ENCODE results near the gene QRICH1. TPM values are rescaled to one million over a fixed set of nuclear protein-coding genes. Genes with fewer than 3 reads are reported as not detected.
A peak's percentile ranks its signal among the peaks of the same experiment; 100 is the strongest.

QRICH1 gene
- total and polyA plus RNA-seq, 12 donors = 46.2 to 101 (median 78.9) TPM

- H3K36me3 ChIP-seq (replicated peaks in 1 of 2) = peaks cover 0 to 14% of the 10 kb centered on the region in 2 donors
- H3K4me1 ChIP-seq (replicated peaks in 1 of 2) = peaks cover 11 to 28% of the 10 kb centered on the region in 2 donors
- no peaks in the 10 kb centered on the region for H3K27me3 ChIP-seq
- TF ChIP-seq, protein P1, sequence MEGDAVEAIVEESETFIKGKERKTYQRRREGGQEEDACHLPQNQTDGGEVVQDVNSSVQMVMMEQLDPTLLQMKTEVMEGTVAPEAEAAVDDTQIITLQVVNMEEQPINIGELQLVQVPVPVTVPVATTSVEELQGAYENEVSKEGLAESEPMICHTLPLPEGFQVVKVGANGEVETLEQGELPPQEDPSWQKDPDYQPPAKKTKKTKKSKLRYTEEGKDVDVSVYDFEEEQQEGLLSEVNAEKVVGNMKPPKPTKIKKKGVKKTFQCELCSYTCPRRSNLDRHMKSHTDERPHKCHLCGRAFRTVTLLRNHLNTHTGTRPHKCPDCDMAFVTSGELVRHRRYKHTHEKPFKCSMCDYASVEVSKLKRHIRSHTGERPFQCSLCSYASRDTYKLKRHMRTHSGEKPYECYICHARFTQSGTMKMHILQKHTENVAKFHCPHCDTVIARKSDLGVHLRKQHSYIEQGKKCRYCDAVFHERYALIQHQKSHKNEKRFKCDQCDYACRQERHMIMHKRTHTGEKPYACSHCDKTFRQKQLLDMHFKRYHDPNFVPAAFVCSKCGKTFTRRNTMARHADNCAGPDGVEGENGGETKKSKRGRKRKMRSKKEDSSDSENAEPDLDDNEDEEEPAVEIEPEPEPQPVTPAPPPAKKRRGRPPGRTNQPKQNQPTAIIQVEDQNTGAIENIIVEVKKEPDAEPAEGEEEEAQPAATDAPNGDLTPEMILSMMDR (IDR thresholded peaks at IDR 0.05) = peak in 1 of 6 experiments; percentile 1
- no peak for TF ChIP-seq POLR2A (IDR thresholded peaks at IDR 0.05)
- WGBS, 4 donors = 32 to 42% (median 37%) methylated on average over 3 of the region's 3 CpGs
- H3K27ac ChIP-seq = peak overlapping the region in 3 of 5 donors; percentile 54 to 96 (median 83)
- intact Hi-C loops (cut with DNase I) = no loop called here
- H3K9me3 ChIP-seq (replicated peaks in 1 of 3) = no peaks in the 10 kb centered on the region
- H3K4me3 ChIP-seq = no peak overlapping the region
- peak in 2 of 7 donors; percentile 25 to 40 for DNase-seq
Measured at GRCh38 chr3:49134471-49135265, 40.8 kb upstream of the QRICH1 start.

DNA sequence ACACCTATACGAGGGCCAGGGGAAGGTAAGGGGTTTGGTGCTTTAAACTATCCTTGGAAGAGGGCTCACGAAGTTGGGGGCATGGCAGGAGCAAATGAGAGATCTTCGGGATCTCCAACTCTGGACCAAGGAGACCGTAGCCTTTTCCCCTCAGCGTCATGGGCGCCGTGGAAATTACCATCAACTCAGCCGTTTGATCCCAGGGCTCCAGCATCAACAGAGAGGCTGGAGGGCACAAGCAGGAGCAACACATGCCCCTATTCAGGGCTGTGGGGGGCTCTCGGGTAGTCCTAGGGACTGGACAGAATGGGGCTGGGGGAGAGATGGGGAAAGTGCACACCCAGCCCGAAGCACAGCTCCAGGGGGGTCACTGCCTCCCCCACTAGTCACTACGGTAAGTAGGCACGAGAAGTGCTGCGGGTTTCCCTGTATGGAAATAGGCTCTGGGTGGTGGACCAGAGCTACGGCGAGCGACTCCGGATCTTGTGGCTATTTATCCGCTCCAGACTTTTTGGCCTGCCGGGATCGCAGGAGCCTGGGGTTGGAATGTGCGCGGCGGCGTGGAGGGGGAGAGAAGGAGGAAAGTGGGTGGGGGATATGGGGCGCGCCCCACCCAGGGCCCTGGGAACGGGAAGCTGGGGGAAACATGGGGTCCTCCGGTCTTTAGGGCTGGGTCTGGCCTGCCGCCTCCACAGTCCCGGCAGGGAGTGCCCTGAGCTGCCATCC, 39.5 kb upstream of the QRICH1 start:
- intact Hi-C loops (cut with DNase I) = no loop called here
- Histone ChIP-seq H3K4me1 (replicated peaks in 1 of 2) (peaks cover 11 to 28% of the 10 kb centered on the region in 2 donors), H3K27me3 (no peaks in the 10 kb centered on the region), H3K9me3 (replicated peaks in 1 of 3) (no peaks in the 10 kb centered on the region), H3K36me3 (replicated peaks in 1 of 2) (peaks cover 0 to 27% of the 10 kb centered on the region in 2 donors), H3K27ac (peak overlapping the region; percentile 75 to 96 (median 83)), H3K4me3 (peak overlapping the region in 3 of 4 donors; percentile 59 to 92 (median 65))
- WGBS, 4 donors = 1 to 3% (median 2%) methylated on average over 21 to 30 of the region's 30 CpGs
- TF ChIP-seq, protein P1 (IDR thresholded peaks at IDR 0.05) = no peak
- TF ChIP-seq POLR2A (IDR thresholded peaks at IDR 0.05) = peak; percentile 37 to 59
- DNase-seq = peak; percentile 82 to 92 (median 88)

DNA sequence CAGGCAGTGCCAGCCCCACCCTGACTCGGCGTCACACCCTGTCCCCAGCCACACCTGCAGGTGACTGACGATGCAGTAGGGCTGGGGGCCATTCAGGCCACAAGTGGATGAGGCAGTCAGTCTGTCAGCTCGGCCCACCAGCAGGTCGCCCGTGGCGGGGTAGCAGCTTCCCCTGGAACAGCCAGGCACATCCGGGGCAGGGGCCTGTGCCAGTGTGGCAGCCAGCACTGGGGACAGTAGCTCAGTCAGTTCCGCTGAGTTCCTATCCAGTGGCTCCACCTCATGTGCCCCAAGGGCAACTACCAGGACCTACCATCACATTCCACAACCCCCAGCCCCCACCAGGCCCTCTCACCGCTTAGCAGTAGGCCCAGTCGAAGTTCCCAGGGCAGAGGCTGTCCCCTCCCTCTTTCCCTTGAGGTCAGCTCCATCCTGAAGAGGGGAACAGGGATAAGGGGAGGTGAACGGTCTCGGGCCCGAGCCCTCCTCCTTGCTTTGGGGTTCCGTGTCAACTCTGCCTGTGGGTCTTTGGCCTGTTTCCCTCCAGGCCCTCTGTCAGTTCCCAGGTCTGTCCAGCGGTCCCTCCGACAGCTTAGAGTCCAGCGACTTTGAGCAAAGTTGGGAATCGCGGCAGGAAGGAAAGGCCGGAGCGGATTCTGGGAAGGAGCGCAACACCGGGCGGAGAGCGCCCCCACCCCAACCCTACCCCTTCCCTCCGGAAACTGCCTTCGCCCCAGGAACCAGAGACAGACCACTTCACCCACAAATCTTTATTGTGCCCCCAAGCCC, 38.8 kb upstream of the QRICH1 start, which contains the start of gene LAMB2:
LAMB2 (minus strand) TSS at position 614 of the 789 bp plus-strand sequence; CDS start at position 431, 183 bp downstream.
- peak; percentile 77 to 87 (median 83) for DNase-seq
- Histone ChIP-seq H3K27me3 (no peaks in the 10 kb centered on the region), H3K4me3 (peak within 1 kb of the TSS; percentile 11 to 92 (median 62)), H3K36me3 (replicated peaks in 1 of 2) (peaks cover 0 to 34% of the 10 kb centered on the region in 2 donors), H3K9me3 (replicated peaks in 1 of 3) (no peaks in the 10 kb centered on the region), H3K27ac (peak within 1 kb of the TSS; percentile 75 to 96 (median 83)), H3K4me1 (replicated peaks in 1 of 2) (peaks cover 11 to 28% of the 10 kb centered on the region in 2 donors)
- 0 to 10% (median 4%) methylated on average over 7 to 28 of the region's 28 CpGs for WGBS, 4 donors
- peak; percentile 70 to 77 for TF ChIP-seq POLR2A (IDR thresholded peaks at IDR 0.05)
- TF ChIP-seq, protein P1 (IDR thresholded peaks at IDR 0.05) = peak in 2 of 6 experiments; percentile 16 to 22
- intact Hi-C loops (cut with DNase I) = no loop called here
